BJ (cell line): ENCODE data around the gene NNT. TPM values are rescaled to one million over a fixed set of nuclear protein-coding genes. Genes with fewer than 3 reads are reported as not detected.

Experiments used
- CTCF ChIA-PET: fragments of 350-600 bp; formaldehyde crosslinking; extraction: SDS; loops from one replicate; lab custom pipeline; 2021; ENCODE audit warnings: antibody characterized with exemption, inconsistent platforms; lab: Yijun Ruan, JAX
- POLR2A ChIA-PET: fragments of 300-600 bp; sonication (Branson Sonifier 250); formaldehyde crosslinking; extraction: SDS; loops from one replicate; lab custom pipeline; 2021; ENCODE audit warnings: antibody characterized with exemption; lab: Charles Lee
- DNase-seq: peaks from one replicate; pipeline ENCODE4 v3.0.0-alpha.2; 2011; ENCODE audit warnings: low read depth
- H3K27me3 ChIP-seq: 2 replicates; pipeline ENCODE4 v1.6.0; 2011; ENCODE audit warnings: low read length; ENCODE audit not compliant: control insufficient read depth, insufficient read depth
- H3K36me3 ChIP-seq: 2 replicates; pipeline ENCODE4 v1.5.1; 2011; ENCODE audit warnings: low read length; ENCODE audit not compliant: control insufficient read depth, insufficient read depth
- H3K4me3 ChIP-seq: 2 replicates; pipeline ENCODE4 v1.5.1; 2011; ENCODE audit warnings: low read depth, mild to moderate bottlenecking, control low read depth, low read length
- CTCF ChIP-seq: IDR thresholded peaks from 2 replicates; pipeline ENCODE4 v1.5.1; 2011; ENCODE audit warnings: low read depth, mild to moderate bottlenecking, control low read depth, inconsistent platforms, low read length, moderate library complexity; ENCODE audit not compliant: insufficient read depth
- polyA plus RNA-seq: library from polyadenylated mRNA; depleted of rRNA; stranded (reverse); fragments of >200 nt; gene quantifications from 2 replicates; pipeline ENCODE4 v1.2.3, GENCODE V29; 2011

Gene NNT
- polyA plus RNA-seq, 1 experiment = 44.8 TPM

- ChIA-PET CTCF (interaction anchor here (1.0 kb wide), 2 partner anchors 23 to 43 kb away, joined by 3 to 4 read pairs; no protein-coding TSS in a partner anchor), POLR2A (no interaction called here)
- Histone ChIP-seq H3K4me3 (no peak overlapping the region), H3K36me3 (no peaks in the 10 kb centered on the region), H3K27me3 (no peaks in the 10 kb centered on the region)
- TF ChIP-seq CTCF = no peak
- no peak for DNase-seq
Measured at GRCh38 chr5:43675357-43675756, 72.4 kb downstream of the NNT start.

DNA sequence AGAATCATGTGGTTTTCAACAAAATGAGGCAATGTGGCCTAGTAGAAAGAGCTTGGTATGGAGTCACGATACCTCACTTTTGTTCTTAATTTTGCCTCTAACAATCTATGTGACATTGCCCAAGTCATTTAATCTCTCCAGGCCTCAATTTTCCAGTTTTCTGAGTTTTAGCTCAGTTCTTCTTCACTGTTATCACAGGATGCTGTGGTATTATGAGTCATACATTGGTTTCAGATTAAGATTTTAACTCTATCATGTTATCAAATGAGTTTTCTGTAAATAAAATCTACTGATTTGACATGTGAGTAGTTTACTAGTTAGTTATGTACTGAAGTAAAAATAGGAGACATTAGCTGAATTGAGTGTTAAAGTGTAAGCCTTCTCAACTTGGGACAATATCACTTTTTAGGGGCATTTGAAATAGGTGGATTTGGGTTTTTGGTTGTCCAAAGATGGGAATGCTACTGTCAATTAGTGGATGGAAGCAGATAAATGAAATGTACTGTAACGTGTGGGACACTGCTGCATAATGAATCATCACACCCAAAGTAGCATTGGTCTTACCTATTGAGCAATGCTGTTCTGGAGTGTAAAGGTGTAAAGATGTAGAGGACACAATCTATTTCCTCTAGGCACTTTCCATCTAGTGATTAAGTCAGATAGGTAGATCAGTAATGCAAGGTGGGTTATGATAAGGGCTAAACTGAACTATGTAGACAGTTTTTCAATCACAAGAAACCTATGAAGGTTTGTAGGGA is 73.3 kb downstream of the NNT start:
- no peak for DNase-seq
- CTCF ChIA-PET = interaction anchor here (1.0 kb wide), 1 partner anchor 24 kb away, joined by 3 read pairs; no protein-coding TSS in a partner anchor
- Histone ChIP-seq H3K27me3 (no peaks in the 10 kb centered on the region), H3K4me3 (no peak overlapping the region), H3K36me3 (no peaks in the 10 kb centered on the region)
- no peak for TF ChIP-seq CTCF
- POLR2A ChIA-PET = no interaction called here

GRCh38 chr5:43677253-43677652 is 74.3 kb downstream of the NNT start:
- ChIA-PET POLR2A (no interaction called here), CTCF (interaction anchor here (0.6 kb wide), 1 partner anchor 616 kb away, joined by 3 read pairs; no protein-coding TSS in a partner anchor)
- Histone ChIP-seq H3K27me3 (no peaks in the 10 kb centered on the region), H3K4me3 (no peak overlapping the region), H3K36me3 (no peaks in the 10 kb centered on the region)
- TF ChIP-seq CTCF = no peak
- no peak for DNase-seq

GRCh38 chr5:43679214-43679613 is 76.2 kb downstream of the NNT start:
- no peak for DNase-seq
- POLR2A ChIA-PET = no interaction called here
- H3K4me3 ChIP-seq = no peak overlapping the region
- no peaks in the 10 kb centered on the region for H3K36me3 ChIP-seq
- H3K27me3 ChIP-seq = no peaks in the 10 kb centered on the region
- CTCF ChIA-PET = no interaction called here
- TF ChIP-seq CTCF = no peak

DNA sequence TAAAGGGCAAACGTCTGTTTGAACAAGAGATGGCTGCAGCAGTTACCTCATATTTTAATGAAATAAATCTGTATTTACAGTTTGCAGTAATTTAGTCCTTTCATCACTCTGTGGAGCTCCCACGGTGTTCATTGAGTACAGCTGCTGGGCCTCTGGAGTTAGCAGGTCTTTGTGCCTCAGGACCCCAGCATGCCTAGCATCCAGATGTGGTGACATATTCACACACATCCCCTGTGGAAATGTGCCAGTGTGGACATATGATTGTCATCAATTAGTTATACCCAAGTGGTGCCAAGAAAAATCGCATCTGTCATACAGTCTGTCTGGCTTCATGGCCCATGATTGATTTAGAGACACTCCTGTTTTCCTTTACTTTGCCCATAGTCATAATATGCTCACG is 77.3 kb downstream of the NNT start:
- ChIA-PET CTCF (interaction anchor here (1.3 kb wide), 1 partner anchor 49 kb away, joined by 7 read pairs; no protein-coding TSS in a partner anchor), POLR2A (interaction anchor here (0.7 kb wide), 1 partner anchor 22 kb away, joined by 7 read pairs; no protein-coding TSS in a partner anchor)
- H3K27me3 ChIP-seq = no peaks in the 10 kb centered on the region
- no peaks in the 10 kb centered on the region for H3K36me3 ChIP-seq
- TF ChIP-seq CTCF = no peak
- H3K4me3 ChIP-seq = no peak overlapping the region
- no peak for DNase-seq
